SK-N-SH (cell line): Measurements from ENCODE around the gene SYT1. TPM values are rescaled to one million over a fixed set of nuclear protein-coding genes. Genes with fewer than 3 reads are reported as not detected.

Experiments
- CTCF ChIA-PET: fragments of 300-600, 350-600 bp; formaldehyde crosslinking; extraction: SDS; loops from one replicate; lab custom pipeline; 2021; lab: Yijun Ruan, JAX
- POLR2A ChIA-PET: fragments of 350-600 bp; sonication (Branson Sonifier 250); formaldehyde crosslinking; extraction: SDS; loops from one replicate; lab custom pipeline; 2020; ENCODE audit warnings: antibody characterized with exemption, inconsistent platforms; lab: Yijun Ruan, JAX
- DNase-seq: peaks from one replicate; pipeline ENCODE4 v3.0.0; 2012
- H2AFZ ChIP-seq: fragments of 200-600 bp; sonication (generic); 2 replicates; pipeline ENCODE4 v1.8.1; 2016; ENCODE audit warnings: antibody characterized with exemption, mild to moderate bottlenecking, low read depth
- H3F3A ChIP-seq: fragments of 200-600 bp; sonication (generic); replicated peaks from 2 replicates; pipeline ENCODE3; 2016; ENCODE audit warnings: antibody characterized with exemption, mild to moderate bottlenecking; ENCODE audit not compliant: insufficient read depth
- H3K27ac ChIP-seq, 2 experiments: fragments of 200-500 bp in 1 of 2; fragments of 200-600 bp in 1 of 2; sonication (Bioruptor generic) in 1 of 2; sonication (generic), shearing (Covaris generic) in 1 of 2; 2 replicates each; pipeline versions ENCODE4 v1.5.1 to v1.6.1; 2014 to 2016; ENCODE audit warnings: low read depth in 2 of 2, inconsistent platforms in 1 of 2, low read length in 1 of 2, mild to moderate bottlenecking in 1 of 2, mixed read lengths in 1 of 2
- H3K27me3 ChIP-seq: fragments of 200-600 bp; sonication (generic), shearing (Covaris generic); 2 replicates; pipeline ENCODE4 v1.6.1; 2016; ENCODE audit warnings: mixed run types; ENCODE audit not compliant: insufficient read depth
- H3K36me3 ChIP-seq, 2 experiments: fragments of 200-500 bp in 1 of 2; fragments of 200-600 bp in 1 of 2; sonication (Bioruptor generic) in 1 of 2; sonication (generic) in 1 of 2; replicated peaks in 1 of 2; 2 replicates each; pipeline versions ENCODE3 to v1.5.1; 2014 to 2016; ENCODE audit warnings: low read length in 1 of 2, mild to moderate bottlenecking in 1 of 2; ENCODE audit not compliant: insufficient read depth in 2 of 2, control insufficient read depth in 1 of 2
- H3K4me1 ChIP-seq, 2 experiments: fragments of 200-500 bp in 1 of 2; fragments of 200-600 bp in 1 of 2; sonication (Bioruptor generic) in 1 of 2; sonication (generic), shearing (Covaris generic) in 1 of 2; 2 replicates each; pipeline versions ENCODE4 v1.5.1 to v1.6.1; 2014 to 2016; ENCODE audit warnings: low read depth in 1 of 2, low read length in 1 of 2, mixed run types in 1 of 2; ENCODE audit not compliant: insufficient read depth in 2 of 2, control insufficient read depth in 1 of 2
- H3K4me2 ChIP-seq: fragments of 200-600 bp; sonication (generic), shearing (Covaris generic); 2 replicates; pipeline ENCODE4 v1.6.1; 2017; ENCODE audit warnings: mixed run types
- H3K4me3 ChIP-seq, 2 experiments: fragments of 200-500 bp in 1 of 2; fragments of 200-600 bp in 1 of 2; sonication (Bioruptor generic) in 1 of 2; sonication (generic), shearing (Covaris generic) in 1 of 2; 2 replicates each; pipeline versions ENCODE4 v1.5.1 to v1.8.1; 2014 to 2016; ENCODE audit warnings: low read depth in 2 of 2, inconsistent platforms in 1 of 2, low read length in 1 of 2, mild to moderate bottlenecking in 1 of 2, mixed read lengths in 1 of 2, moderate library complexity in 1 of 2
- H3K79me2 ChIP-seq: fragments of 200-600 bp; sonication (generic); 2 replicates; pipeline ENCODE4 v1.8.1; 2017; ENCODE audit warnings: mild to moderate bottlenecking; ENCODE audit not compliant: insufficient read depth
- H3K9ac ChIP-seq: fragments of 200-600 bp; sonication (generic); 2 replicates; pipeline ENCODE4 v1.6.1; 2017; ENCODE audit warnings: mixed run types
- H3K9me2 ChIP-seq: fragments of 200-600 bp; sonication (generic); 2 replicates; pipeline ENCODE4 v1.6.1; 2017; ENCODE audit warnings: mixed run types
- H3K9me3 ChIP-seq: fragments of 200-600 bp; sonication (generic); 2 replicates; pipeline ENCODE4 v1.6.1; 2017; ENCODE audit warnings: mixed run types, mild to moderate bottlenecking, moderate library complexity
- H4K20me1 ChIP-seq: fragments of 200-600 bp; sonication (generic); 2 replicates; pipeline ENCODE4 v1.6.1; 2017; ENCODE audit warnings: mild to moderate bottlenecking, mixed run types; ENCODE audit not compliant: insufficient read depth
- ELF1 ChIP-seq: IDR thresholded peaks from 2 replicates; pipeline ENCODE4 v1.4.0; 2012
- FOXM1 ChIP-seq: IDR thresholded peaks from 2 replicates; pipeline ENCODE4 v1.4.0; 2012; ENCODE audit warnings: low read depth, mild to moderate bottlenecking
- GATA2 ChIP-seq: sonication (generic); formaldehyde crosslinking; IDR thresholded peaks from 2 replicates; pipeline ENCODE4 v1.5.0; 2020; ENCODE audit warnings: mild to moderate bottlenecking, missing genetic modification reagents
- JUND ChIP-seq: IDR thresholded peaks from 2 replicates; pipeline ENCODE4 v1.4.0; 2012
- MXI1 ChIP-seq: IDR thresholded peaks from 2 replicates; pipeline ENCODE4 v1.6.1; 2012; ENCODE audit warnings: mild to moderate bottlenecking, low read depth, low read length, improper control_type of control experiment
- NRF1 ChIP-seq: IDR thresholded peaks from 2 replicates; pipeline ENCODE4 v1.6.1; 2012; ENCODE audit warnings: low read depth, mild to moderate bottlenecking, low read length
- RCOR1 ChIP-seq: fragments of 150-350 bp; IDR thresholded peaks from 2 replicates; pipeline ENCODE4 v1.6.1; 2017; ENCODE audit warnings: antibody characterized with exemption, low read length
- RXRA ChIP-seq: IDR thresholded peaks from 2 replicates; pipeline ENCODE4 v1.4.0; 2012; ENCODE audit warnings: low read depth, mild to moderate bottlenecking, borderline replicate concordance
- SIN3A ChIP-seq: IDR thresholded peaks from 2 replicates; pipeline ENCODE4 v1.6.1; 2012; ENCODE audit warnings: low read depth, mild to moderate bottlenecking, low read length, moderate library complexity, borderline replicate concordance
- TAF1 ChIP-seq: IDR thresholded peaks from 2 replicates; pipeline ENCODE4 v1.6.1; 2012; ENCODE audit warnings: low read depth, mild to moderate bottlenecking, low read length, moderate library complexity, borderline replicate concordance
- TCF12 ChIP-seq: IDR thresholded peaks from 2 replicates; pipeline ENCODE4 v1.4.0; 2012
- USF2 ChIP-seq: fragments of 150-350 bp; IDR thresholded peaks from 2 replicates; pipeline ENCODE4 v1.6.1; 2017; ENCODE audit warnings: antibody characterized with exemption, low read length, low read depth, borderline replicate concordance
- ZBTB33 ChIP-seq: IDR thresholded peaks from 2 replicates; pipeline ENCODE4 v1.4.0; 2012; ENCODE audit warnings: low read depth, borderline replicate concordance
- WGBS: methylation state at CpG from one replicate; pipeline ENCODE4 v1.1.6; 2017; ENCODE audit warnings: low lambda C conversion rate; 5-methylcytosine and 5-hydroxymethylcytosine counted together
- polyA plus RNA-seq, 3 experiments: library from polyadenylated mRNA; depleted of rRNA; stranded (reverse); fragments of >200 nt; gene quantifications; 2 replicates each; pipeline ENCODE4 v1.2.3, GENCODE V29; 2012

Gene SYT1
- polyA plus RNA-seq, 1 of the 3 experiments (the other 2 are of a cell fraction): 12.7 TPM

GRCh38 chr12:79393842-79394241 lies 529.3 kb downstream of the SYT1 start:
- no peak for DNase-seq
- 100% methylated on average over 2 of the region's 2 CpGs for WGBS
- H4K20me1 ChIP-seq: no peaks in the 10 kb centered on the region

GRCh38 chr12:79397609-79398008 lies 533.0 kb downstream of the SYT1 start:
- Histone ChIP-seq H3K4me2 (peak overlapping the region; percentile 13; the same call in 1 of the 2 replicates), H3K4me1 (peaks cover 0 to 8% of the 10 kb centered on the region in 2 experiments; a peak in 2 of 4 replicates), H3K4me3 (no peak overlapping the region), H3K27me3 (no peaks in the 10 kb centered on the region), H3K9ac (no peak overlapping the region), H2AFZ (no peak overlapping the region), H3K27ac (peak overlapping the region in 1 of 2 experiments; percentile 44; a peak in 2 of 4 replicates), H3K79me2 (no peaks in the 10 kb centered on the region), H3K9me3 (no peaks in the 10 kb centered on the region), H3F3A (peaks cover 29% of the 10 kb centered on the region), H3K36me3 (no peaks in the 10 kb centered on the region), H4K20me1 (no peaks in the 10 kb centered on the region), H3K9me2 (no peaks in the 10 kb centered on the region)
- TF ChIP-seq MXI1: no peak
- TF ChIP-seq USF2: no peak
- TF ChIP-seq JUND: no peak
- no peak for TF ChIP-seq TCF12
- CTCF ChIA-PET: interaction anchor here (0.7 kb wide), 2 partner anchors 24 to 342 kb away, joined by 3 read pairs; no protein-coding TSS in a partner anchor
- 54% methylated on average over 2 of the region's 2 CpGs for WGBS
- no peak for DNase-seq
- POLR2A ChIA-PET: interaction anchor here (0.8 kb wide), 1 partner anchor 65 kb away, joined by 3 read pairs; no protein-coding TSS in a partner anchor

More at GRCh38 chr12:79393842-79394241, 529.3 kb downstream of the SYT1 start:
- H3K27ac ChIP-seq: no peak overlapping the region
- H3K4me2 ChIP-seq: no peak overlapping the region
- H3K36me3 ChIP-seq: no peaks in the 10 kb centered on the region
- no peaks in the 10 kb centered on the region for H3K79me2 ChIP-seq
- CTCF ChIA-PET: no interaction called here
- H3K4me3 ChIP-seq: no peak overlapping the region
- TF ChIP-seq GATA2 (CRISPR knock-in tag) (no peak), ZBTB33 (no peak), NRF1 (no peak), RXRA (no peak)
- TF ChIP-seq, all 33 proteins: peak for 0
- Histone ChIP-seq H2AFZ (no peak overlapping the region), H3K4me1 (peaks cover 0 to 3% of the 10 kb centered on the region in 2 experiments; a peak in 2 of 4 replicates), H3F3A (peaks cover 25% of the 10 kb centered on the region), H3K9me2 (no peaks in the 10 kb centered on the region), H3K9ac (no peak overlapping the region), H3K9me3 (no peaks in the 10 kb centered on the region), H3K27me3 (no peaks in the 10 kb centered on the region)
- POLR2A ChIA-PET: no interaction called here

- Histone ChIP-seq H3K36me3 (no peaks in the 10 kb centered on the region), H2AFZ (no peak overlapping the region), H3K4me3 (no peak overlapping the region), H3K79me2 (no peaks in the 10 kb centered on the region)
- no peak for TF ChIP-seq SIN3A
- no peak for TF ChIP-seq RXRA
- TF ChIP-seq USF2: no peak
- TF ChIP-seq RCOR1: no peak
- TF ChIP-seq TAF1: no peak
- TF ChIP-seq MXI1: no peak
- no peak for TF ChIP-seq JUND
- TF ChIP-seq FOXM1: no peak
- no peak for TF ChIP-seq ELF1
- TF ChIP-seq, all 33 proteins: peak for 0
- H3K27me3 ChIP-seq: no peaks in the 10 kb centered on the region
- no peak overlapping the region for H3K27ac ChIP-seq
- H3K9me2 ChIP-seq: no peaks in the 10 kb centered on the region
- 99% methylated on average over 3 of the region's 3 CpGs for WGBS
- no peaks in the 10 kb centered on the region for H4K20me1 ChIP-seq
- peaks cover 0 to 13% of the 10 kb centered on the region in 2 experiments; a peak in 2 of 4 replicates for H3K4me1 ChIP-seq
- CTCF ChIA-PET: no interaction called here
- POLR2A ChIA-PET: no interaction called here
- H3K9me3 ChIP-seq: no peaks in the 10 kb centered on the region
- DNase-seq: no peak
- H3F3A ChIP-seq: peaks cover 29% of the 10 kb centered on the region
- H3K4me2 ChIP-seq: no peak overlapping the region
- H3K9ac ChIP-seq: no peak overlapping the region
Observed at GRCh38 chr12:79400481-79400880, 535.9 kb downstream of the SYT1 start.
